ENCODE data around the gene RAB5IF. TPM values are rescaled to one million over a fixed set of nuclear protein-coding genes. Genes with fewer than 3 reads are reported as not detected.
"Not testable (repeated sequence)": the region's sequence is repeated elsewhere in the genome, so short reads cannot be mapped to it uniquely, and the experiment has no call there.

RAB5IF gene
- total RNA-seq, 1 donor from 2014 or later: 29.7 TPM

- DNase-seq: no peak
Measured at GRCh38 chr20:36585410-36586125, 20.0 kb upstream of the RAB5IF start.

GRCh38 chr20:36587388-36588070 lies 18.1 kb upstream of the RAB5IF start:
- DNase-seq: no peak

- DNase-seq: no peak
Measured at GRCh38 chr20:36591281-36591680, 14.3 kb upstream of the RAB5IF start.

- DNase-seq: no peak
Measured at GRCh38 chr20:36591854-36592641, 13.5 kb upstream of the RAB5IF start.

GRCh38 chr20:36593347-36593929 lies 12.1 kb upstream of the RAB5IF start:
- DNase-seq: no peak

- no peak for DNase-seq
Measured at GRCh38 chr20:36599912-36600345, 5.7 kb upstream of the RAB5IF start.

GRCh38 chr20:36601540-36601939 lies 4.0 kb upstream of the RAB5IF start:
- no peak for DNase-seq

GRCh38 chr20:36604952-36605398 lies 604 bp upstream of the RAB5IF start:
- DNase-seq: no peak

GRCh38 chr20:36606158-36607066 lies 833 bp downstream of the RAB5IF start:
- no peak for DNase-seq

GRCh38 chr20:36607586-36608387 lies 2.2 kb downstream of the RAB5IF start:
- no peak for DNase-seq

- not testable (repeated sequence) for DNase-seq
Measured at GRCh38 chr20:36608388-36608728, 2.8 kb downstream of the RAB5IF start.

- DNase-seq: no peak
Measured at GRCh38 chr20:36611625-36612024, 6.0 kb downstream of the RAB5IF start.

GRCh38 chr20:36613974-36614373 lies 8.4 kb downstream of the RAB5IF start:
- no peak for DNase-seq

GRCh38 chr20:36614781-36615557 lies 9.4 kb downstream of the RAB5IF start:
- no peak for DNase-seq

GRCh38 chr20:36620917-36621316 lies 15.3 kb downstream of the RAB5IF start:
- no peak for DNase-seq

GRCh38 chr20:36623444-36623843 lies 17.9 kb downstream of the RAB5IF start:
- no peak for DNase-seq

- no peak for DNase-seq
Measured at GRCh38 chr20:36624068-36624943, 18.7 kb downstream of the RAB5IF start.

- no peak for DNase-seq
Measured at GRCh38 chr20:36624944-36625324, 19.4 kb downstream of the RAB5IF start.

- DNase-seq: no peak
Measured at GRCh38 chr20:36628076-36628475, 22.5 kb downstream of the RAB5IF start.
